HEK293T (cell line): ENCODE results near the gene ADAD2.

Experiments used
- BHLHE40 ChIP-seq: fragments of 450-650 bp; IDR thresholded peaks from 2 replicates; pipeline ENCODE4 v1.6.1; 2016; ENCODE audit warnings: mild to moderate bottlenecking, moderate library complexity, borderline replicate concordance
- ELF4 ChIP-seq: fragments of 450-650 bp; IDR thresholded peaks from 2 replicates; pipeline ENCODE4 v1.6.1; 2017; ENCODE audit warnings: antibody characterized with exemption
- FOXK2 ChIP-seq: fragments of 450-650 bp; IDR thresholded peaks from 2 replicates; pipeline ENCODE4 v1.6.1; 2016; ENCODE audit warnings: mild to moderate bottlenecking
- FOXM1 ChIP-seq: fragments of 450-650 bp; IDR thresholded peaks from 2 replicates; pipeline ENCODE4 v1.6.1; 2017; ENCODE audit warnings: mild to moderate bottlenecking, borderline replicate concordance
- HDGF ChIP-seq: fragments of 450-650 bp; IDR thresholded peaks from 2 replicates; pipeline ENCODE4 v1.6.1; 2017; ENCODE audit warnings: antibody characterized with exemption, borderline replicate concordance
- NFRKB ChIP-seq: fragments of 450-650 bp; IDR thresholded peaks from 2 replicates; pipeline ENCODE4 v1.6.1; 2016; ENCODE audit warnings: mild to moderate bottlenecking, moderate library complexity
- SP1 ChIP-seq: fragments of 450-650 bp; IDR thresholded peaks from 2 replicates; pipeline ENCODE4 v1.6.1; 2017

- no peak for TF ChIP-seq SP1
- no peak for TF ChIP-seq FOXM1
- no peak for TF ChIP-seq ELF4
- no peak for TF ChIP-seq HDGF
- no peak for TF ChIP-seq FOXK2
- no peak for TF ChIP-seq BHLHE40
- TF ChIP-seq NFRKB: no peak
Measured at GRCh38 chr16:84150926-84151325, 40.0 kb upstream of the ADAD2 start.
